ACHN (cell line): ENCODE data around the gene FAM177B.

Source experiments
- DNase-seq: peaks from one replicate; pipeline ENCODE4 v3.0.0-alpha.2; 2015
- in situ Hi-C: cut with HindIII; loops from 2 replicates; pipeline ENCODE4 v1.10.0; 2017; ENCODE audit warnings: low sequenced_read_pairs, low pct_ligation_motif_present, low pct_unique_long_range_greater_than_20kb

FAM177B gene

GRCh38 chr1:222777977-222778376 is 41.0 kb downstream of the FAM177B start:
- no peak for DNase-seq
- in situ Hi-C loops, result no loop called here

DNA sequence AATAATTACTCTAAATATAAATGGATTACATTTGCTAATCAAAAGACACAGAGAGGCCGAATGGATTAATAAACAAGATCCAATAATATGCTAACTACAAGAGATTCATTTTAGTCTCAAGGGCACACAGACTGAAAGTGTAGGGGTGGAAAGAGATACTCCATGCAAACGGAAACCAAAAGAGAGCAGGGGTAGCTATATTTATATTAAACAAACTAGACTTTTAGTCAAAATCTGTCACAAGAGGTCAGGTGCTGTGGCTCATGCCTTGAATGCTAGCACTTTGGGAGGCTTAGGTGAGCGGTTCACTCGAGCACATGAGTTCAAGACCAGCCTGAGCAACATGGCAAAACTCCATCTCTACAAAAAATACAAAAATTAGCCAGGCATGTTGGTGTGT is 44.2 kb downstream of the FAM177B start:
- no peak for DNase-seq
- in situ Hi-C loops, result no loop called here

DNA sequence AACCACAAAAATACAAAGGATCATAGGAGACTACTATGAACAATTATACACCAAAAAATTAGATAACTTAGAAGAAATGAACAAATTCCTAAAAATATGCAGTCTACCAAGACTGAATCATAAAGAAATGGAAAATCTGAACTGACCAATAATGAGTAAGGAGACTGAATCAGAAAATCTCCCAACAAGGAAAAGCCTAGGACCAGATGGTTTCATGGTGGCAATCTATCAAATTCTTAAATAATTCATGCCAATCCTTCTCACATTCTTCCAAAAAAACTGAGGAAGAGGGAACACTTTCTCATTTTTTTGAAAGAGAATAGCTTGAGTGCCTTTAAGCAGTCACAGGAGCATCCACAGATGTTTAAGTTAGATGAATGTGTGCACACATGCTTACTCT is 46.0 kb downstream of the FAM177B start:
- no peak for DNase-seq
- in situ Hi-C loops, result no loop called here

DNA sequence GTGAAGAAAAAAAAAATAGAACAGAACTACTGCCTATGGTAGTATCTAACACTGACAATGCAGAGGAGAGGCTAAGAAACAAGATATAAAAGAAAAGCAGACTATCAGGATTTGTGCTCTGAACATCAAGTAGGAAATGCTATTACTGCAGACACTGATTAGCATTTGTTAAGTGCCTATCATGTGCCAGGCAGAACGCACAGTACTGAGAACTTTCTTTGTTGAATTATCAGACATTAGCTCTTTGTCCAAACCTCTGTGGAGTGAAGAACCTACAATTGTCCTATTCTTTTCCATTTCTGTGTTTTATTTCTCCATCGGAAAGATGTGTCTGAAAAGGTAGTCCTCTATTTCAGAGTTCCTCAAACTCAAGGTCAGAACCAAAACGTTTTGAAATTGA is 47.4 kb downstream of the FAM177B start:
- in situ Hi-C loops, result no loop called here
- no peak for DNase-seq

GRCh38 chr1:222784916-222785315 is 47.9 kb downstream of the FAM177B start:
- in situ Hi-C loops, result no loop called here
- DNase-seq, result no peak

GRCh38 chr1:222785529-222785928 is 48.5 kb downstream of the FAM177B start:
- no peak for DNase-seq
- in situ Hi-C loops, result no loop called here

DNA sequence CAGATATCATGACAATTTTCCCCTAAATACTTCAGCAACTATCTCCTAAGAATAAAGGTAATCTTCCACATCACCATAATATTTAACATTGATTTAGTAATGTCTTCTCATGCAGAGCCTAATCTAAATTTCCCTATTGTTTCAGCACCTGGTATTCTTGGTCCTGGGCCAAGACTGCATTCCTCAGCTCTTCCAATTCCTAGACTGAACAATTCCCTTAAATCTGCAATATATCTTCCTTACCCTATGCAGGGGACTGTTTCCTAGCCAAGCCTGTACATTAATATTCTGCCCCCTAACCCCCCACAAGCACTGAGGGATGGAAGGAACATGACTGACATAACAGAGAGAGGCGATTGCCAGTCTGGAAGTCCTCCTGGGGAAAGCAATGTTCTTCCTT is 49.1 kb downstream of the FAM177B start:
- in situ Hi-C loops, result no loop called here
- DNase-seq, result no peak

DNA sequence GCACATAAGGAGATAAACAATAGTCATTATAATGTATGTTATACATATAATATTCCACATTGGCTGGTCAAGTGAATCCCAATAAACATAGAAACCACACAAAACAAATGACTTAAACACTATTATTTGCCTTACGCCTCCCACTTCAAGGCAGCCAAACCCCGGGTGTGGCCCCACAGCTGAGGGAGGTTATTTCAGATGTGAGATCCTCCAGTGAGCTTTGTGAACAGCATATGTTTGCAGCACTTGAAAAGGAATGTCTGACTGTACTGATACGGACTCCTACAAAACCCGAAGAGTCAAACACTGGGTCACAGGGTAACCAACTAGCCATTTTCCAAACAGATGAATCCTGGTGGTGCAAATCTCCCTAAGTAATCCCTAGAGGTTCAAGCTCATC is 50.7 kb downstream of the FAM177B start:
- in situ Hi-C loops, result no loop called here
- no peak for DNase-seq

DNA sequence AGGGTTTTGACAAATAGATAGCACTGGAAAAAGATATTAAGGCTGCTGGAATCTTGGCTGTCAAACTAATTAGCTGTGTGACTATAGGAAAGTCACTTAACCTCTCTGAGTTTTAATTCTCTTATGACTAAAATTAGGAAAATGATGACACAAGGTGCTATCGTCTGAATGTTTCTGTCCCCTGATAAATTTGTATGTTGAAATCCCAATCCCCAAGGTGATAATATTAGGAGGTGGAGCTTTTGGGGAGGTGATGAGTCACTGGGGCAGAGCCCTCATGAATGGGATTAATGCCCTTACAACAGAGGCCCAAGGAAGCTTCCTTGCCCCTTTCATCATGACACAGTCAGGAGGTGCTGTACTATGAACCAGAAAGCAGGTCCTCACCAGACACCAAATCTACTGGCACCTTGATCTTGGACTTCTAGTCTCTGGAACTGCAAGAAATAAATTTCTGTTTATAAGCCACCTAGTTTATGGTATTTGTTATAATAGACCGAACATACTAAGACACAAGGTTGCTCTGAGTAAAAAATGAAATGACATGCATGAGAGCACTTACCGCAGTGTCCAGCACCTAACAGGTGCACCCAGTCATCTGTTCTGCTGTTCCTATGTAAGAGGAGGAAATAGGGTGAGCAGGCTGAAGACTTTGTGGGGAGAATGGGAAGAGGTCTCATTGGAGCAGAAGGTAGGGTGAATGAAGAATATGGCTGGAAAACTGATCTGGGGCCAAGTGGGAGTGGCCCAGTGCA is 51.6 kb downstream of the FAM177B start:
- in situ Hi-C loops, result no loop called here
- DNase-seq, result no peak

DNA sequence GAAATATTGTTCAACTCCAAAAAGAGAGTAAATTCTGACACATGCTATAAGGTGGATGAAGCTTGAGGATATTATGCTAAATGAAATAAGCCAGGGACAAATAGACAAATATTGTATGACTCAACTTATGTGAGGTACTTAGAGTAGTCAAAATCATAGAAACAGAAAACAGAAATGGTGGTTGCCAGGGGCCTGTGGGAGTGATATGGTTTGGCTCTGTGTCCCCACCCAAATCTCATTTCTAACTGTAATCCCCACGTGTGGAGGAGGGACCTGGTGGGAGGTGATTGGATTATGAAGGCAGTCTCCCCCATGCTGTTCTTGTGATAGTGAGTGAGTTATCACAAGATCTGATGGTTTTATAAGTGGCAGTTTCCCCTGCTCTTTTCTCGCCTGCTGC is 53.1 kb downstream of the FAM177B start:
- in situ Hi-C loops, result loop anchor here (10.0 kb wide), 1 partner anchor 295 kb away; no protein-coding TSS in a partner anchor

GRCh38 chr1:222790520-222790919 is 53.5 kb downstream of the FAM177B start:
- DNase-seq, result no peak
- in situ Hi-C loops, result loop anchor here (10.0 kb wide), 1 partner anchor 294 kb away; no protein-coding TSS in a partner anchor

More for the DNA sequence above, 53.1 kb downstream of the FAM177B start:
- DNase-seq, result no peak

DNA sequence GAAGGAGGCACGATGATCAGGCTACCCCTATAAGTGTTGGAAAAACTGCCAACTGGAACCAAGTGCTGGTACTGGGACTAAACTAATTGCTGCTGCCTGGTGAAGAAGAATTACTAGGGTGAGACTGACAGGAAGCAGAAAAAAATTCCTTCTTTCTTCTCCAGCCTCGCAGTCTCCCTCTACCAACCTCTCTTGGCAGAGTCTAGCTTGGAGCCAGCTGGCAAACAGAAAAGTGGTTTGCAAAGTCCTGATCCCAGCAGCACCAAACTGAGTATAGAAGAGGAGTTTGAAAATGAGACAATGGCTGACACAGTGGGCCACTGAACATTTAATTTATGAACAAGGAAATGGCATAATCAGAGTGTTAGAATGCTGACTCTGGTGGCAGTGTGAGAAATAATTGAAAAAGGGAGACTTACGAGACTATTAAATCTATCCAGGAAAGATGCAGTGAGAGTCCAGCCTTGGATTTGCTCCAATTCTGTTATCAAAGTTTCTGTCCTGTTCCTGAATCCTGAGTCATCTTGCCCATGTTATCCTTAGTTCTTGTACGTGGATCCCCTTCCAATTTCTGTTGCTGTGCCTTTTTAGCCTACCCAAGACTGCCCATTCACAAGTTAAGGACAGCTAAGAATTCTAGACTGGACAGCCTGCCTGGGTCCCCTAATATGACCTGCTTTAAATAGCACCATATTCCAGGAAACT is 54.2 kb downstream of the FAM177B start:
- in situ Hi-C loops, result loop anchor here (10.0 kb wide), 1 partner anchor 294 kb away; no protein-coding TSS in a partner anchor
- no peak for DNase-seq

DNA sequence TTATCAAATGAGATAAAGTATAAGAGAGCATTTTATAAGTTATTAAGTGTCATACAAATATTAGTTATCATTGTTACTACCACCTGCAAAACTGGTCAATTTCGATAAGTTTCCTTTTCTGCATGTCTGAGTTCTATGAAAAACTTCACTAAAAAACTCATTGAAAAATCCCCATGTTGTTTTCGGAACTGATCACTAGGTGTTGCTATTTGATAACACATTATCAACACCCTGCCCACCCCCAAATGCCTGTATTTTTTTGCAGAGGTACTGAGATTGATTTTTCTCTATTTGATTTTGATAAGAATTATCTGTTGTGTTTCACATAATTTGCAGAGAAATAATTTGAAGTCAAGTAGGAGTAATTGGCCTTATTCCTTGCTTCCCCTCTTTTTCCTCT is 55.7 kb downstream of the FAM177B start:
- DNase-seq, result peak; percentile 46
- in situ Hi-C loops, result loop anchor here (10.0 kb wide), 1 partner anchor 292 kb away; no protein-coding TSS in a partner anchor

GRCh38 chr1:222794656-222795474 is 57.9 kb downstream of the FAM177B start:
- in situ Hi-C loops, result loop anchor here (10.0 kb wide), 1 partner anchor 290 kb away; no protein-coding TSS in a partner anchor
- peak; percentile 38 for DNase-seq

- DNase-seq, result peak; percentile 91
- in situ Hi-C loops, result loop anchor here (10.0 kb wide), 1 partner anchor 287 kb away; no protein-coding TSS in a partner anchor
Measured at GRCh38 chr1:222798116-222798515, 61.1 kb downstream of the FAM177B start.

DNA sequence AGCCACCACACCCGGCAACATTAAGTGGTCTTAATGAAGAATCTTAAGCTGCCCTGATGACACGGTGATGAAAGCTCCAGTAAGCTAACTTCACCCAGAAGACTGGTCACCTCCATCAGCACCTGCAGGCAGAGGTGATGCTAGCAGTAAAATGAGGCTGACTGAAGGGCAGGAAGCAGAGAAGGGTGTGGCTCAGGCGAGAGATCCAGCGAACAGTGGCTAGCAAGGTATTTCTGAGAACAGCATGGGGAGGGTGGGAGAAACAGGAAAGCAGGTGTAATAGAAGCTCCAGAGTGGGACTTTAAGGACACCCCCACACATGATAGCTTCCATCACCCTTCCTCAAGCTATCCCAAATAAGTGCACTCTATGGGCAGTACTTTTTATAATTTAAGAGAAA is 62.0 kb downstream of the FAM177B start:
- DNase-seq, result no peak
- in situ Hi-C loops, result loop anchor here (10.0 kb wide), 1 partner anchor 286 kb away; no protein-coding TSS in a partner anchor
